GM18498 (cell line): ENCODE results near the gene PRRT1.
"Not testable (repeated sequence)": the region's sequence is repeated elsewhere in the genome, so short reads cannot be mapped to it uniquely, and the experiment has no call there.

Experiments used
- ATAC-seq: cut with Tn5 transposase; IDR thresholded peaks from one replicate; pipeline ENCODE4 v1.9.1; 2021; ENCODE audit warnings: mild to moderate bottlenecking, moderate library complexity; ENCODE audit not compliant: unreplicated experiment

PRRT1 gene

DNA sequence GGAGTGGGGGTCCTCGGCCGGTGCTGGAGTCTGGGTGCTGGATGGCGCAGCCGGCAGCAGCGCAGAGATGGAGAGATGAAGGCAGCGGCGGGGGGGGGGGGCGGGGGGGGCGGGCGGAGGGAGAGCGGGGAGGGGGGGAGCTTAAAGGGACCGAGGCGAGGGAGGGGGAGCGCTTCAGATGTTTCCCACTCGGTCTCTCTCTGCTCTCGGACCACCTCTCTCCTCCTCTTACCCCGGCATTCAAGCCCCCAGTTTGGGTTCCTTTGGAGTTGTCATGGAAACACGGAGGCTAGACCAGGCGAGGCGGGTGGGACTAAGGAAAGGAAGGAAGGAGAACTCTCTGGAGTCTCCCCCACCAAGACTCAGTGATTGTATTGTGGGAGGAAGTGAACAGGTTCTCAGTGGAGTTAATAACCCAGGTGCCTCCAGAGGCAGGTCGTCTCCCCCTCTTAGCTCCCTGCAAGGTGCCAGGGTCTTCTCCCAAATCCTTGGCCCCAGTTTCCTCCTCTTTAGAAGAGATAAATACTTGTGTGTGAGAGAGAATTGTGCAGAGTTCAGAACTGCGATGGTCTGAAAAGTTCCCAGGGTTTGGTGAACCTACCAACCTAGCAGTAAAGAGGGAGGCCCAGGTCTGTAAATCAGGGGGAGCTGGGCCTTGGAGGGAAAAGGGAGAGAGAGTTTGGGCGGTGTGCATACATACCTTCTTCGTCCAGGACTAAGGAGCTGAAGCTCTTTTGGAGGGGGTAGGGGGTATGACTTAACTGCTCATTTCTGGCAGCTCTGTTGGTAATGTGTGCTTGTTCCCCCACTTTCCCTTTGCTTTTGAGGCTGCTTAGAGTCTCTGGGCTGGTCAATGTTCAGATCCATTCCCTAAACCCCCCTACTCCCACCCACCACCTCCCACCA, at the start of gene PRRT1:
TSS of gene PRRT1 (minus strand) at position 77 of the 906 bp plus-strand sequence. CDS start 112 bp downstream, outside the sequence.
- ATAC-seq: no peak

DNA sequence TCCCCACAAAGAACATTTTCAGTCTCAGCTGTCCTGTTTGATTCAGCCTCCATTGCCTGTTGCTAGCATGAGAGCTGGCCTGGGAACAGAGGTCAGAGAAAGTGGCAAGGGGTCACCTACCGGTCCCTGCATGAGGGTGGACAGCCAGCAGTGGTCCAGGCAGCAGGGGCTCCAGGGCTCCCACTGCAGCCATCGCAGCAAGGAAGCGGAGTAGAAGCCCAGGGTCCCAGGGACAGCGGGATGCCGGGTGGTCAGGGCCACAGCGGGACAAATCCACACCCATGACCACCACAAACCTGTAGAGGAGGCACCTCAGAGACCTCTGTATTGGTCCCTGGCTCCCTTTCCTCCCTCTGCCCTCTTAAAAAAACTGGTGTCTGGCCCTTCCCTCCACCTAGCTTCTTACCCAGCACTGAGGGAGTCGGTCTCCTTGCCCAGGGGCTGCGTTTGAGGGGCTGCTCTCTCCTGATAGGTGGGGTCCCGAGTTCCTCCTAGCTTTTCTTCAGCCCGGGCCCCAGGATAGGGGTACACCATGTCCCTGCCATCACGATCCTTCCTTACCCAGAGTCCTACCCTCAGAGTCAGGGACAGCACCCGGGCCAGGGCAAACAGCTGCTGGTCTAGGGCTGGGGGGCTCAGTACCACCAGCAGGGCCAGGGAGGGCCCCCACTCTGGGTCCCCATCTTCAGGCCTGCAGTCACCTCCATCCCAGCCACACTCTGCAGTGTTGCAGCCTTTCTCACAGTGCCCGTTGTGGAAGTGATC, 49.2 kb upstream of the PRRT1 start:
- no peak for ATAC-seq

DNA sequence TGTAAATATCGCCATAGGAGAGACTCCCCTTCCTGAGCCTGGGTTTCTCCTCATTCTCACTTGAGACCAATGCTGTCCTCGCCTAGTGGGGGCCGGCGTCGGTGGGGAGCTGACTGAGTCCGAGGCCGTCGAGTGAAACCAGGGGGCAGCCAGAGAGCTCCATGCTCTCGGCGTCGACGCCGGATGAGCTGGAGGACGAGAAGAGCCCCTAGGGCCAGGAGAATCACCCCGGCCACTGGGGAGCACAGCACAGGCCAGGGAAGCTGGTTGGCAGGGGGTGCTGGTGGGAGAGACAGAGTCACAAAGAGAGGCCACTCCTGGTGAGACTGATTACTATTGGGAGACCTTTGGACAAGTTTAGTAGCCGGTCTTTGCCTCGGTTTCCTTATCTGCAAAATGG, 47.1 kb upstream of the PRRT1 start:
- ATAC-seq: no peak

DNA sequence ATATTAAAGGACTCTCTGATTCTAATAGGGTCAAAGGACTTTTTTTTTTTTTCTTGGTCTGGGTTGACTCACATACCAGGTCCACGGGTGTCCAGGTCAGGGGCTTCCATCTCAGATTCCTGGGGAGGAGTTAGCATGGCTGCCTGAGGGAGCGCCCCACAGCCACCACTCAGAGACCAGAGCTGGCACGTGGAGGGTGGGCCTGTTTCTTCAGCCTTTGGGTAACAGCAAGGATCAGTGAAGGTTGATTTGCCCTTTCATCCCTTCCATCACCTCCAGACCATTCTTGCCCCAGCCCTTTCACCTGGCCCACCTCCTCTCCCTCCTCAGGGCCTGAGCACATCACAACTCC, 46.6 kb upstream of the PRRT1 start:
- no peak for ATAC-seq

DNA sequence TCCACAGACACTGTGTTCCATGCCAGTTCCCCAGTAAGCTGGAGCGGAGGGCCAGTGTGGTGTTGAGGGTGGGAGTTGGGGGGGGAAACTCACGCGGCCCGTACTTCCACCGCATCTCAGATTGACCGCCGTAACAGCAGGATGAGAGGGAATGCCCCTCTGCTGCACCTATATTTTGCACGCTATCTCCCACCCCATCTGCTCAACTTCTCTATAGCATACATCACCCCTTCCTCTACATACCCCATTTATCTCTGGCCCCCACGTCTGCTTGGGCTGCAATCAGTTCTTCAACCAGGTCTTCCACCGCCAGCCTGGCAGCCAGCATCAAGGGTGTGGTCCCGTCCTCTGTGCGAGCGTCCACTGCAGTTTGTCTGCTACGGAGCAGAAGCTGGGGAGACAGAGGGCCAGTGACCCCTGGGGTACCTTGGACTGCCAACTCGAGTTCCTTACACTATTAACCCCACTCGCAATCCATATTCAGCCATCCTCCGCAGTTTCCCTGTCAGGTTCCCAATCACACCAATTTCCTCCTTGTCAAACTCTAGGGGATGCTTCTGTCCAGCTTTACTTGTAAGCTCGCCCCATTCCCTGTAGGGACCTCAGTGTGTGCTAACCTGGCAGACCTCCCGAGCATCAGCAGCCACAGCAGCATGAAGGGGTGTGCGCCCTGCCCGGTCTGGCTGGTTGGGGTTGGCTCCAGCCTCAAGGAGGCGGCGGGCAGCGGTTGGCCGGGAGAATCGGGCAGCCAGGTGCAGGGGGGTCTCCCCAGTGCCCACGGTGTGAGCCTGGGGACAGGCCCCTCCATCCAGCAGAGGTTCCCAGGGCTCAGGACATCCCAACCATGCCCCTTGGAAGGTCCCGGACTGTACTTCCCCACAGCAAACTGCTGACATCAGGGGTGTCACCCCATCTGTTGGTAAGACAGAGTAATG, 45.2 kb upstream of the PRRT1 start:
- ATAC-seq: no peak

DNA sequence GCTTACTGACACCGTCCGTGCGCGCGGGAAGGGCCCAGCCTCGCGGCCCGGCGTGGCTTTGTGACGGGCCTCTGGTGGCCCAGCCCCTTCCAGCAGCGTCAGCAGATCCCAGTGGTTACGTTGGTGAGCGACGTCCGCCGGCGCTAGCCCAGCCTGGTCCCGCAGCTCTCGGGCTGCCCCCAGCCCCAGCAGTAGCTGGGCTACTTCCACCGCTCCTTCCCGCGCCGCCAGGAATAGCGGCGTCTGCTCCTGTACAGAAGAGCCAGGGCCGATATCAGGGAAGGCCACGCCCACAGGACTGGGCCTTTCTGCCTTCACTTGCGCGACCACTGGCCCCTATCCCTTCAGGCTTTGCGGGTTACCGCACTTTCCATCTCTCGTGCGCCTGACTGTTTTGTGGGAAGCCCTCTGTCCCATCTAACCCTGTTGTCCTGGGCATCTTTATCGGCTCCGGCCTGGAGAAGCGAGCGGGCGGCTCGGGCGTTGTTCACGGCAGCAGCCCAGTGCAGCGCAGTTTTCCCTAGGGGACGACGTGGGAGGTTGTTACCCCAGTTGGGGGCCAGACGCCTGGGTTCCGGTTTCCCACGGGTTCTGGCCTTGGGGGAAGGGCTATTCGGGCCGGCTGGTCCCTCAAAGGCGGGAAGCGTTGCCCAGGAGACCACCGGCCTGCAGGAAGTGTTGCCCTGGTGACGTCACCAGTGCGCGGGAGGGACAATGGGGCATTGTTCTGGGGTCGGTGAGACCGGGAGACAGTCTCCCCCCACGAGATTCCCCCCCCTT, 44.4 kb upstream of the PRRT1 start:
- ATAC-seq: peak; percentile 87

DNA sequence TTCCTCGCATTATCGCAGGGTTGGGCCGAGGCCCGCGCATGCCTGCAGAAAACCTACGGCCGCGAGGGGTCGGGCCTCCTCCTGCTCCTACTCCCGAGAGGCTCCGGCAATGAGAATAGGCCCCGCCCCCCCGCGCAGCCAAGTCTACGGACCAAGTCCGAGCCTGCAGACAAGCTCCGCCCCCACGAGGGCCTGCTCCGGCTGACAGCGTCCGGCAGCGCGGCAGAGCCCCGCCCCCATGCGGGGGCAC, 43.8 kb upstream of the PRRT1 start:
- peak; percentile 80 for ATAC-seq

DNA sequence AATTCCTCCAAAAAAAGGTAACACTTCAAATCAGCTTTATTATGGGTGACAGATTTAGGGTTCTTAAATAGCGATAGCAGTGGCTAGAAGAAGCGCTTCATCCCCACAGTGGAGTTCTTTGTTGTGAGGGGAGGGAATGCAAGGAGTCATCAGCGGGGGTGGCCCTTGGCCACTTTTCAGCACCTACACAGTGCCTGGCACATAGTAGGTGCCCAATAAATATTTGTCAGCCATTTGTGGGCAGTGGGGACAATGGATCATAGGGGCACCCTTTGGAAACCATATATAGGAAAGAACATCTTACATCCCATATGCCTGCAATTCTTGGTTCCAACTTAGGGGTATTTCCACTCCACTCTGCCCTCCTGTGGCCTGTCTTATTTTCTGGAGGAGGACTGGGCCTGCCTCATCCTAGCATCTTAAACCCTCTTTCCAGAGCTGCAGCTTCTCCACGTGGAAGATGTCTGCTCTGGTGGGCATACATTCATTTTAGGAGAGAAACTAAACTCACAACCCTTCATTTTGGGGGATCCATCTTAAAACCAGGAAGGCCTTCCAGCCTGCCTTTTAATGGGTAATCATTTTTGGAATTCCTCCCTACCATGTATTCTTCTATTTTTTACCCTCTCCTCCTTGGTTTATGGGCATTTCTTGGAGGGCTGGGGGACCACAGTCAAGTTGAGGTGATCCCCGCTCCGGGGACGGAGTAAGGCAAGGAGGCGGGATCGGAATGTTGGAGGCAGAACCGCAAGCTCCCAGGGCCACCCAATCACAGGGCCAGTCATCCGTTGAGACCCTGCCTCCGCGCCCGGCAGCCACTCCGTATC, 43.3 kb upstream of the PRRT1 start:
- no peak for ATAC-seq

DNA sequence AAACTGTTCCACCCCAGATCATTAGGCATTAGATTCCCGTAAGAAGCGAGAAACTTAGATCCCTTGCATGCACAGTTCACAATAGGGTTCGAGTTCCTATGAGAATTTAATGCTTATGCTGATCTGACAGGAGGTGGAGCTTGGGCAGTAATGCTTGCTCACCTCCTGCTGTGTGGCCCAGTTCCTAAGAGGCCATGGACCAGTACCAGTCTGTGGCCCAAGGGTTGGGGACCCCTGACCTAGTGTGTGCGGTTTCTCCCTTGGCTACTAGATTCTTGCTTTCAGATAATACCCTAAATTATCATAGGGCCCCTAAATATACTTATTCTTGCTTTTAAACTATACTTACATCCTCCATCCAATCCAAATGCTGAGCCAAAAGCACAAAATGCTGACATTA, 42.6 kb upstream of the PRRT1 start:
- ATAC-seq: no peak

DNA sequence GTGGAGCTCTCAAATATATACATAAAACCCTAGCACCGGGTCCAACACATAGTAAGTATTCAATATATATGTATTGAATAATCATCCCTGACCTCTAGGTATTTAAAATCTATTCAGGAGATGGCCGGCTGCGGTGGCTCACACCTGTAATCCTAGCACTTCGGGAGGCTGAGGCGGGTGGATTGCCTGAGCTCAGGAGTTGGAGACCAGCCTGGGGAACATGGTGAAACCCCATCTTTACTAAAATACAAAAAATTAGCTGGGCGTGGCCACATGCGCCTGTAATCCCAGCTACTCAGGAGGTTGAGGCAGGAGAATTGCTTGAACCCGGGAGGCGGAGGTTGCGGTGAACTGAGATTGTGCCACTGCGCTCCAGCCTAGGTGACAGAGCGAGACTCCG, 41.4 kb upstream of the PRRT1 start:
- ATAC-seq: not testable (repeated sequence)

DNA sequence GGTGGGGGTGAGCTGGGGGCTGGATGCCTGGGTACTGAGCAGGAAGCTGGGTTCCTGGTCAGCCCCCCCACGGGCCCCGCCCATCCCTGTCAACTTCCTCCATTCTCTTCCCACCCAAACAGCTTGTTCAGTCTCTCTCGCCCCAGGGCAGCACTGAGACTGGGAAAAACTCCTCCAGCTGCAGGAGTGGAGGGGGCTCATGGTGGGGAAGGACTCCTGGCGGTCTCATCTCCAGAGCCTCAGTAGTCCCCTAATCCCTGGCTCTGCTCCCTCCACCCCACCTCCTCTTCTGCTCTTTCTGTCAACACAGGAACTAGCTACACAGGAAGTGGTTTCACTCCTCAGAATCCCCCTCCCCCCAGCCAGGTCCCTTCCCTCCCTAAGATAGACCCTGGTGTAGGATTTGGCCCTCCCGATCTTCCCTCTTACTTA, 40.9 kb upstream of the PRRT1 start, which contains the start of gene GPSM3:
TSS of gene GPSM3 (minus strand) at position 36 of the 432 bp plus-strand sequence. CDS start 130 bp downstream, outside the sequence.
- no peak for ATAC-seq

DNA sequence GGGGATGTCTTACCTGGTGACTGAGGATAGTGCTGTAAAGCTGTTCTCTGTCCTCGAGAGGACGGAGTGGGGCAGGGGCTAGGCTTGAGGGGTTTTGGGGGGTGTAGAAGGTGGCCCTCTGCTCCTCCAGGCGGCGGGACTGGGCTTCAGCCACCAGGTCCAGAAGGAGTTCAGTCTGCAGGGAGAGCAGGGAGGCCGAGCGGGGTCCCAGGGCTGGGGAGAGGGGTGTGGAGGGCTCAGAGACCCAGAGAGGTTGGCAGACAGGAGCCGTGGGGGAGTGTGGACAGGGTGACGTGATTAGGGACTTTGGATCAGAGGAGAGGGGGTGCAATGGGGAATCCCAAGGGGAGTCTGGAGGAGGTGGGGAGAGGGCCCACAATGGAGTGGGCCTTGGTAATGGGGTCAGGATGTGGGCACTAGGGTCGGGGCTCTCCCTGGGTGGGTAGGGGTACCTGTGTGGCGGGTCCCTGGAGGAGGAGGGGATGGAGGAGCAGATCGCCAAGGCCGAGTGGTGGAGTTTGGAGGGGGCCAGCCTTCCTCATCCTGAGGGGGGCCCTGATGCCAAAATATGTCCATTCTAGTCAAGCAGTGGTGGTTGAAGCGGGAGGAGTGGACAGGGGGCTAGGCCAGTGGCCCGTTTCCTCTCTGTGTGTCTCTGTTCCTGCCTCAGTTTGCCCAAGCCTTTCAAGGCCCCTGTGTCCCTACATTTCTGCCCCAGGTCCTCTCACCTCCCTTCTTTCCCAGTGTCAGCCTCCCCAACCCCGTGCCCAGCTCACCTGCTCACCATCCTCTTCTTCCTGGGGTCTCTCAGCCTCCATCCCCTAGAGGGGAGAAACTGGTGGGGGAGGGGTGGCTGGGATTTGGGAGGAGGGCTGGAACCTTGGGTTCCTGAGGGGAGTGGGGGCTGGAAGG, 40.2 kb upstream of the PRRT1 start:
- no peak for ATAC-seq

DNA sequence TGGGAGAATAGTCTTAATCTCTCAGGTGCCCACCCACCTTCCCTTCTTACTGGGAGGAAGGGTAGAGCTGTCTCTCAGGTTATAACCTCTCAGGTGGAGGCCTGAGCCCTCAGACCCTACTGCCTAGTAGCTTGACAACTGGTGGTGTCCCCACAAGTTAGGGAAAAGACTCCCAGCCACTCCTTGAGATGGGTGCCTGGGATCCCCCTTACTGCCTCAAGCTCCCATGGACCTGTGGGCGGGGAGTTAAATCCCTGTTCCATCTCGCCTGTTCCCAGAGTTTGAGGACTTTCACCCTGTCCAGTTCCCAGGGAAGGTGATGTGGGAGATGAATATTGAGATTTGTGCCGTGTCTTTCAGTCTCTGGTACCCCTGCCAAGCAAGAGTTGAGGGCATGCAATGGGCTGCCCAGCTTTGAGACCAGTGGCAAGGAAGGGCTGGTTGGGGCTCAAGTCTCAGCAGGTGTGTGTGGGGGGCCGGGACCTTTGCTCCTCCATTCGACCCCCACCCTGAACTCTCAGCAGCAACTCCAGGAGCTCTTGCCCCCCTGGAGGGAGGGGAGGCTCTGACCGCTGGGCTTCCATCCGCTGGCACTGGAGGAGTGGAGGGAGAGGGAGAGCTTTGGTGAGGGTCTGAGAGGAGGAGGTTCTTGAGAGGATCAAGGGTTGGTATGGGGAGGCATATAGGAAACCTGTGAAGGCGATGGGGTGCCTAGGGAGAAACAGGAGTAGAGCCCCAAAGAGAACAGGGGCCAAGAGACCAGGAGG, 39.4 kb upstream of the PRRT1 start:
- ATAC-seq: no peak

DNA sequence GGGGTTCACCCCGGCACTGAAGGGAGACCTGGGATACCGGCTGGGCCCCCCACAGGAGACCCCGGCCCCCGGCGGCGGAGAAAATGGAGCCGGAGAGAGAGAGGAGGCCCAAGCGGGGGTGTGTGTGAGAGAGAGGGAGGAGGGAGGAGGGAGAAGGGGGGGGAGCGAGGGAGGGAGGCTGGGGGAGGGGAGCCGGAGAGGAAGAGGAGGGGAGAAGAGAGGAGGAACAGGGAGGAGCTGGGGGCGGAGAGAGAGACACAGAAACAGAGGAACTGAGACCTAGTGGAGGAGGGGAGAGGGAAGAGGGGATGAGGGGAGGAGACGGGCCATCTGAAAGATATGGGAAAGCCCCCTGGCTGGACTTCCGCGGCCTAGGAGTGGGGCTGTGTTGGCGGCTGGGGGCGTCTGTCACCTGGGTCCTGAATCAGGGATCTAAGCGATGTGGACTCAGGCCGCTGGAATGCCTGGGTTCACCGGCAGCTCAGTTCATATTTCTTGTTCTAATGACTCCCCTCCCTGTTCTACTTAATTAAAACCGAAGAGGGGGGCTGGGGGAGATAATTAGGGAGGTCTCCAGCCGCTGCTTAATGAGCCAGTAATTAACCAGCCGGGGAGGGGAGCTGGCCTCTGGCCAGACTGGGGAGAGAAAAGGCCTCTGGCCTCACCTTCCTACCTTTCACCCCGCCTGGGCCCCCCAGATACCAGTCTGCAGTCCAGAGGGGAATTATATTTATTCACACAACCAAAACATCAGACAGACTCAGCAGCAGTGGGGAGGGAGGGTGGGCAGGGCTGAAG, 38.5 kb upstream of the PRRT1 start, which contains the start of gene PBX2:
TSS of gene PBX2 (minus strand) at position 149 of the 798 bp plus-strand sequence. CDS start 287 bp downstream, outside the sequence.
- ATAC-seq: peak; percentile 67

DNA sequence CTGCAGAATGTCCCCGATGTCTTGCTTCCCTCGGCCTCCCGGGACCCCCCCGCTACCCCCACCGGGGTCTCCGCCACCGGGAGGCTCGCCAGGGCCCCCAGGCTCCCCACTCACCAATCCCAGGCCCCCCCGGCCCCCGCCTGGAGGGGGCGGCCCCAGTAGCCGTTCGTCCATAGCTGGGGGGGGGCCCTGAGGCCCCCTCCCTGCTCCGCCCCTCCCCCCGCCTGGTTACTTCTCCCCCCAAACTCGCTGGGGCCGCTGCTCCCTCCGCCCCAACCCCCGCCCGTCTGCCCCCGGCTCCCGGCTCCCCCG, 38.0 kb upstream of the PRRT1 start:
- ATAC-seq: no peak

DNA sequence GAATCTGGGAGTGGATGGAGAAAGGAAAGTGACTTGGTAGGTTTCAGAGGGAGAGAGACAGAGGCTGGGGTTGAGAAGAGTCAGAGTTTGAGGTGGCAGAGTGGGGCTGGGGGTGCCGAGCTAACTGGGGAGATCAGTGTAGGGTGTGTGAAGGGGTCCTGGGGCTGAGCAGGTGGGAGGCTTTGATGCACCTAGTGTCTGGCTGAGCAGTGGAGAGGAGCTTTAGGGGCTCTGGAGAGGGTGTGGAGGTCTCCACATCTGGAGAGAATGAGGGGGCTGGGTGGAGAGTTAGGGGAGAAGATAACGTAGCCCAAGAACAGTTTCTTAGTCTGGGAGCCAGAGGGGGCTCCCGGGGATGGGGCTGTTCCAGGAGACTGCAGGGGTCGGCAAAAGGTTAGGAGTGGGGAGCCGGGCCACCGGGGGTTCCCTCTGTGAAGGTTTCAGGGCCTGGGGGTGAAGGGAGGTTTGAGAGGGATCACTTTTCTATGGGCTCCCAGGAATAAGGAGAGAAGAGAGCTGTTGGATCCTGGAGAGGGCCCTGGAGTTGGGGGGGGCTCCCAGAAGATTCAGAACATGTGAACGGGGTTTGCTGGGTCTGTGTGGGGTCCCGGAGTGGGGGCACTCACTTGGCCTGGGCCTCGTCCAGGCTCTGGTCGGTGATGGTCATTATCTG, 37.5 kb upstream of the PRRT1 start:
- no peak for ATAC-seq
